B cell (primary cell): ENCODE results near the gene PLAAT4.

ENCODE experiments used
- EZH2 ChIP-seq: IDR thresholded peaks from 2 replicates; pipeline ENCODE4 v1.6.1; 2012; ENCODE audit warnings: borderline replicate concordance, low read depth, mild to moderate bottlenecking, moderate library complexity, low read length; ENCODE audit not compliant: insufficient read depth, poor library complexity, severe bottlenecking
- TF ChIP-seq, protein P1 (sequence below): fragments of 200-600 bp; IDR thresholded peaks from one replicate; pipeline ENCODE4 v1.8.0; 2022; ENCODE audit warnings: antibody characterized with exemption, mild to moderate bottlenecking

DNA sequence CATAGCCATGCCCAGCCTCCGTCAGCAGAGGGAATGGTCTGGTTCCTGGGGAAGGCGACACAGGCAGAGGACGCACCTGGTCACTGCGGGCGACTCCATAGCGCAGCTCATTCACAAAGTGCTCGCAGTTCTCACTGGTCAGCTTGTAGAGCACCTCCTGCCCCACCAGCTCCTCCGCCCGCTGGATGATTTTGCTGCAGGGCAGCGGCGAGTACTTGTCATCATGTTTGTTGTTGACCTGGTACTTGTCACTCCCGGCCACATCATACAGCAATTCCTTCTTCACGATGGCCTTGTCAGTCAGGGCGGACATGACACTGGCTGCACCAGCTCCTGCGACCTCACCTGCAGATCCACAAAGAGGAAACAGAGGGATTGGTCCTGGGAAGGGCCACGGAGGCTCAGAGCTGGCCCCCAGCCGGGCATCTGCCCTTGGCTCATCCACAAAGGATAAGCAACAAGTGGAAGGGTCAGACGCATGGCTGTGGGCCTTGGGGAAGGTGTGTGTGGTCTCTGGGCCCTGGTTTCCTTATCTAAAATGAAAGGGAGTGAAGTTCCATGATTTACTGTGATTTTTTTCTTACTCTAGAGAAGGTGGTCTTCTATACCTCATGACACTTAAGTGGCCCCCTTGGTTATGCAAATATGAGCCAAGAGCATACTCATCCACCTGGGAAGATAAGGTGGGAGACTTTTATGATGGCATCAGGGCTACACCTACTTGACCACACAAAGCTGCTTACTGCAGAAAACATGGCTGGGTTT, 53.6 kb downstream of the PLAAT4 start:
- TF ChIP-seq, protein P1, sequence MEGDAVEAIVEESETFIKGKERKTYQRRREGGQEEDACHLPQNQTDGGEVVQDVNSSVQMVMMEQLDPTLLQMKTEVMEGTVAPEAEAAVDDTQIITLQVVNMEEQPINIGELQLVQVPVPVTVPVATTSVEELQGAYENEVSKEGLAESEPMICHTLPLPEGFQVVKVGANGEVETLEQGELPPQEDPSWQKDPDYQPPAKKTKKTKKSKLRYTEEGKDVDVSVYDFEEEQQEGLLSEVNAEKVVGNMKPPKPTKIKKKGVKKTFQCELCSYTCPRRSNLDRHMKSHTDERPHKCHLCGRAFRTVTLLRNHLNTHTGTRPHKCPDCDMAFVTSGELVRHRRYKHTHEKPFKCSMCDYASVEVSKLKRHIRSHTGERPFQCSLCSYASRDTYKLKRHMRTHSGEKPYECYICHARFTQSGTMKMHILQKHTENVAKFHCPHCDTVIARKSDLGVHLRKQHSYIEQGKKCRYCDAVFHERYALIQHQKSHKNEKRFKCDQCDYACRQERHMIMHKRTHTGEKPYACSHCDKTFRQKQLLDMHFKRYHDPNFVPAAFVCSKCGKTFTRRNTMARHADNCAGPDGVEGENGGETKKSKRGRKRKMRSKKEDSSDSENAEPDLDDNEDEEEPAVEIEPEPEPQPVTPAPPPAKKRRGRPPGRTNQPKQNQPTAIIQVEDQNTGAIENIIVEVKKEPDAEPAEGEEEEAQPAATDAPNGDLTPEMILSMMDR: no peak
- no peak for TF ChIP-seq EZH2
